K562 (cell line): Measurements from ENCODE around the gene ATRN. TPM values are rescaled to one million over a fixed set of nuclear protein-coding genes. Genes with fewer than 3 reads are reported as not detected.

Source experiments
- ATAC-seq: fragments of 200-7000 bp; cut with Tn5 transposase; 3 replicates; pipeline ENCODE4 v1.9.1; 2020; ENCODE audit warnings: moderate library complexity
- BruUV-seq: library from RNA; stranded (reverse); fragments of 400-500 nt; replicated peaks from 2 replicates; lab custom pipeline; 2021; lab: Mats Ljungman, UMichigan
- CTCF ChIA-PET: fragments of 300-600 bp; formaldehyde crosslinking; extraction: SDS; loops from one replicate; lab custom pipeline; 2021; ENCODE audit warnings: low intra/inter-chr PET ratio; lab: Yijun Ruan, JAX
- POLR2A ChIA-PET: fragments of 300-600, 350-650 bp; sonication (Branson Sonifier 250); formaldehyde crosslinking; extraction: SDS; loops from one replicate; lab custom pipeline; 2021; ENCODE audit warnings: antibody characterized with exemption, inconsistent platforms; lab: Yijun Ruan, JAX
- DNase-seq, 4 experiments: peaks; one replicate each; pipeline versions ENCODE4 v3.0.0 to v3.0.0-alpha.2; 2011 to 2018; ENCODE audit warnings: low spot score in 3 of 4, mixed read lengths in 3 of 4; ENCODE audit errors: extremely low read depth in 1 of 4
- FAIRE-seq: peaks from 2 replicates; lab custom pipeline; 2011; peaks lifted over from hg19 to GRCh38; lab: Jason Lieb, UNC
- H2AFZ ChIP-seq: 2 replicates; pipeline ENCODE4 v1.6.0; 2011; ENCODE audit warnings: low read depth, low read length, control low read depth, inconsistent platforms
- H3K27ac ChIP-seq: fragments of 200-600 bp; 3 replicates; pipeline ENCODE4 v1.8.0; 2011; ENCODE audit warnings: low read depth, mild to moderate bottlenecking, control low read depth, inconsistent platforms, low read length, moderate library complexity, mixed read lengths; ENCODE audit errors: extremely low read depth
- H3K27me3 ChIP-seq, 2 experiments: fragments of 300-600 bp in 1 of 2; 2 replicates in 1 of 2; 3 replicates in 1 of 2; pipeline versions ENCODE4 v1.6.0 to v1.8.0; 2011; ENCODE audit warnings: inconsistent platforms in 2 of 2, low read length in 2 of 2, mild to moderate bottlenecking in 1 of 2, mixed read lengths in 1 of 2, moderate library complexity in 1 of 2; ENCODE audit not compliant: control insufficient read depth in 2 of 2, insufficient read depth in 2 of 2
- H3K36me3 ChIP-seq: fragments of 300-600 bp; 3 replicates; pipeline ENCODE4 v1.8.0; 2011; ENCODE audit warnings: mild to moderate bottlenecking, low read length, inconsistent platforms; ENCODE audit not compliant: control insufficient read depth, insufficient read depth
- H3K4me1 ChIP-seq, 2 experiments: fragments of 200-600 bp in 1 of 2; replicated peaks in 1 of 2; 2 replicates in 1 of 2; 3 replicates in 1 of 2; pipeline versions ENCODE4 v1.5.1 to v1.8.0; 2011; ENCODE audit warnings: inconsistent platforms in 2 of 2, low read length in 2 of 2, mild to moderate bottlenecking in 1 of 2, mixed read lengths in 1 of 2, moderate library complexity in 1 of 2; ENCODE audit not compliant: control insufficient read depth in 2 of 2, insufficient read depth in 2 of 2
- H3K4me2 ChIP-seq: 2 replicates; pipeline ENCODE4 v1.6.1; 2011; ENCODE audit warnings: low read length, control low read depth, inconsistent platforms, mixed read lengths; ENCODE audit not compliant: insufficient read depth
- H3K4me3 ChIP-seq: fragments of 200-600 bp; sonication (generic), shearing (Covaris generic); 2 replicates; pipeline ENCODE4 v1.5.1; 2016; ENCODE audit warnings: control low read depth, inconsistent platforms
- H3K79me2 ChIP-seq: fragments of 200-600 bp; 3 replicates; pipeline ENCODE4 v1.8.0; 2011; ENCODE audit warnings: low read length, inconsistent platforms; ENCODE audit not compliant: control insufficient read depth, insufficient read depth
- H3K9ac ChIP-seq, 2 experiments: 2 replicates each; pipeline versions ENCODE4 v1.6.0 to v1.6.1; 2011; ENCODE audit warnings: low read depth in 2 of 2, low read length in 2 of 2, control low read depth in 1 of 2, inconsistent platforms in 1 of 2, mild to moderate bottlenecking in 1 of 2, mixed read lengths in 1 of 2; ENCODE audit not compliant: insufficient read depth in 1 of 2
- H3K9me1 ChIP-seq: one replicate; pipeline ENCODE4 v1.6.0; 2011; ENCODE audit warnings: inconsistent platforms, mild to moderate bottlenecking, low read length, moderate library complexity; ENCODE audit not compliant: control insufficient read depth, insufficient read depth
- H3K9me3 ChIP-seq: replicated peaks from 2 replicates; pipeline ENCODE4 v1.5.1; 2011; ENCODE audit warnings: low read depth, low read length, inconsistent platforms; ENCODE audit not compliant: control insufficient read depth, insufficient read depth
- H4K20me1 ChIP-seq: replicated peaks from 2 replicates; pipeline ENCODE4 v1.6.1; 2011; ENCODE audit warnings: low read length, inconsistent platforms, mixed read lengths; ENCODE audit not compliant: control insufficient read depth, insufficient read depth
- ARNT ChIP-seq, 2 experiments: fragments of 450-650 bp; IDR thresholded peaks; 2 replicates each; pipeline ENCODE4 v1.6.1; 2016; ENCODE audit warnings: mild to moderate bottlenecking in 1 of 2
- CREB3 ChIP-seq: fragments of 450-650 bp; conservative IDR thresholded peaks from 2 replicates; pipeline ENCODE4 v1.6.1; 2016; ENCODE audit warnings: missing genetic modification characterization, low read depth, mild to moderate bottlenecking, missing compliant biosample characterization, moderate library complexity
- KDM5B ChIP-seq: fragments of 200-600 bp; sonication (generic); IDR thresholded peaks from 2 replicates; pipeline ENCODE4 v1.6.1; 2012; ENCODE audit warnings: low read depth, mild to moderate bottlenecking, moderate library complexity, low read length, control low read depth, inconsistent platforms; ENCODE audit not compliant: insufficient replicate concordance
- MAX ChIP-seq: sonication (generic); formaldehyde crosslinking; IDR thresholded peaks from 2 replicates; pipeline ENCODE4 v1.9.0; 2022; ENCODE audit warnings: mild to moderate bottlenecking, missing genetic modification reagents
- MCM5 ChIP-seq: fragments of 450-650 bp; IDR thresholded peaks from 2 replicates; pipeline ENCODE4 v1.6.1; 2016; ENCODE audit warnings: low read depth
- MTF1 ChIP-seq: fragments of 250-450 bp; sonication (Bioruptor Pico); IDR thresholded peaks from 2 replicates; pipeline ENCODE4 v1.9.0; 2021; ENCODE audit warnings: moderate library complexity, mild to moderate bottlenecking, inconsistent platforms, borderline replicate concordance
- PYGO2 ChIP-seq: fragments of 450-650 bp; IDR thresholded peaks from 2 replicates; pipeline ENCODE4 v1.6.1; 2016; ENCODE audit warnings: mild to moderate bottlenecking, missing genetic modification characterization, moderate library complexity, missing compliant biosample characterization
- TBP ChIP-seq: optimal IDR thresholded peaks from 2 replicates; pipeline ENCODE3; 2011; ENCODE audit warnings: low read depth, low read length, improper control_type of control experiment
- TCF7 ChIP-seq: sonication (generic); IDR thresholded peaks from 2 replicates; pipeline ENCODE4 v1.6.1; 2016; ENCODE audit warnings: antibody characterized with exemption, borderline replicate concordance
- ZBTB8A ChIP-seq: fragments of 450-650 bp; IDR thresholded peaks from 2 replicates; pipeline ENCODE4 v1.6.1; 2018; ENCODE audit warnings: mild to moderate bottlenecking, moderate library complexity; ENCODE audit not compliant: partially characterized antibody
- ZNF282 ChIP-seq: sonication (generic); formaldehyde crosslinking; IDR thresholded peaks from 2 replicates; pipeline ENCODE4 v1.8.1; 2023; ENCODE audit warnings: missing genetic modification reagents
- ZNF584 ChIP-seq: fragments of 200-800 bp; sonication (Bioruptor generic); IDR thresholded peaks from 2 replicates; pipeline ENCODE4 v1.6.1; 2016; ENCODE audit warnings: low read depth, mild to moderate bottlenecking, missing genetic modification characterization, missing compliant biosample characterization
- ZNF764 ChIP-seq: fragments of 250-450 bp; sonication (Bioruptor Pico); IDR thresholded peaks from 2 replicates; pipeline ENCODE4 v1.4.0; 2020; ENCODE audit warnings: low read depth, mild to moderate bottlenecking, moderate library complexity
- WGBS: fragments of 100-300 bp; shearing (Covaris generic); methylation state at CpG from one replicate; pipeline ENCODE4 v1.1.6; 2016; ENCODE audit warnings: low coverage, mixed read lengths; ENCODE audit not compliant: insufficient coverage; ENCODE audit errors: missing lambda C conversion rate; 5-methylcytosine and 5-hydroxymethylcytosine counted together
- in situ Hi-C: fragments of 300-500 bp; cut with MboI; formaldehyde crosslinking; loops from 4 replicates; pipeline ENCODE4 v1.15.0; 2018; ENCODE audit warnings: inconsistent platforms, mixed read lengths
- intact Hi-C: fragments of 100-400 bp; cut with micrococcal nuclease; formaldehyde crosslinking; loops from 2 replicates; pipeline ENCODE4 v1.14.2; 2022
- polyA plus RNA-seq, 8 experiments: library from polyadenylated mRNA; depleted of rRNA in 4 of 8; stranded (reverse) in 5 of 8; unstranded in 3 of 8; fragments of >200 nt; fragmentation: Nextera tagmentation in 2 of 8; fragmentation: Illumina TruSeq in 1 of 8; extraction: Ambion mirVana in 2 of 8; extraction: Trizol in 1 of 8; gene quantifications; 2 replicates each; pipeline versions ENCODE4 v1.2.1 to v1.2.3, GENCODE V29; 2011 to 2014; ENCODE audit warnings: inconsistent platforms in 1 of 8, missing spikeins in 1 of 8
- total RNA-seq, 7 experiments: library from RNA; depleted of rRNA in 6 of 7; stranded (reverse); fragments of >200 nt in 6 of 7; fragmentation: Illumina TruSeq in 2 of 7; extraction: Trizol in 2 of 7; gene quantifications; 2 replicates each; pipeline versions ENCODE4 v1.2.1 to v1.2.3, GENCODE V29; 2011 to 2021; ENCODE audit warnings: low replicate concordance in 1 of 7
- TF ChIP-seq, protein P1 (sequence below): fragments of 250-450 bp; sonication (Bioruptor Pico); IDR thresholded peaks from 2 replicates; pipeline ENCODE4 v1.4.0; 2020
- TF ChIP-seq, protein P2 (sequence below): fragments of 450-650 bp; formaldehyde crosslinking; IDR thresholded peaks from 2 replicates; pipeline ENCODE4 v1.4.0; 2020; ENCODE audit warnings: mild to moderate bottlenecking, mixed read lengths

Gene ATRN
- total and polyA plus RNA-seq, 9 of the 15 experiments (the other 6 are each of a cell fraction or from before 2014, with no cell fraction given): 0.69 to 16.5 (median 7.6) TPM

- intact Hi-C loops (no loop called here), in situ Hi-C loops (no loop called here)
- Histone ChIP-seq H3K27me3 (no peaks in the 10 kb centered on the region), H3K4me2 (no peak overlapping the region), H3K36me3 (peaks cover 30% of the 10 kb centered on the region; the same call in 2 of the 3 replicates), H3K27ac (no peak overlapping the region), H3K9me3 (no peaks in the 10 kb centered on the region), H3K9ac (no peak overlapping the region), H3K9me1 (no peaks in the 10 kb centered on the region), H2AFZ (no peak overlapping the region), H3K4me1 (no peaks in the 10 kb centered on the region), H3K4me3 (no peak overlapping the region), H4K20me1 (no peaks in the 10 kb centered on the region), H3K79me2 (no peaks in the 10 kb centered on the region)
- ChIA-PET POLR2A (interaction anchor here (0.8 kb wide), 1 partner anchor 11 kb away, joined by 3 read pairs; no protein-coding TSS in a partner anchor), CTCF (no interaction called here)
- BruUV-seq: no TSS peak
- ATAC-seq (no peak), DNase-seq (no peak), FAIRE-seq (no peak)
- WGBS: 100% methylated on average over 1 of the region's 1 CpG
- TF ChIP-seq ZNF584 (CRISPR knock-in tag) (no peak), TBP (no peak), MTF1 (CRISPR knock-in tag) (no peak), PYGO2 (no peak), CREB3 (no peak), ZNF764 (CRISPR knock-in tag) (no peak), TCF7 (no peak), MAX (CRISPR knock-in tag) (no peak), ARNT (IDR thresholded peaks at IDR 0.05) (no peak), MCM5 (no peak), ZNF282 (CRISPR knock-in tag) (no peak), ZBTB8A (no peak), KDM5B (no peak)
- TF ChIP-seq, protein P1, sequence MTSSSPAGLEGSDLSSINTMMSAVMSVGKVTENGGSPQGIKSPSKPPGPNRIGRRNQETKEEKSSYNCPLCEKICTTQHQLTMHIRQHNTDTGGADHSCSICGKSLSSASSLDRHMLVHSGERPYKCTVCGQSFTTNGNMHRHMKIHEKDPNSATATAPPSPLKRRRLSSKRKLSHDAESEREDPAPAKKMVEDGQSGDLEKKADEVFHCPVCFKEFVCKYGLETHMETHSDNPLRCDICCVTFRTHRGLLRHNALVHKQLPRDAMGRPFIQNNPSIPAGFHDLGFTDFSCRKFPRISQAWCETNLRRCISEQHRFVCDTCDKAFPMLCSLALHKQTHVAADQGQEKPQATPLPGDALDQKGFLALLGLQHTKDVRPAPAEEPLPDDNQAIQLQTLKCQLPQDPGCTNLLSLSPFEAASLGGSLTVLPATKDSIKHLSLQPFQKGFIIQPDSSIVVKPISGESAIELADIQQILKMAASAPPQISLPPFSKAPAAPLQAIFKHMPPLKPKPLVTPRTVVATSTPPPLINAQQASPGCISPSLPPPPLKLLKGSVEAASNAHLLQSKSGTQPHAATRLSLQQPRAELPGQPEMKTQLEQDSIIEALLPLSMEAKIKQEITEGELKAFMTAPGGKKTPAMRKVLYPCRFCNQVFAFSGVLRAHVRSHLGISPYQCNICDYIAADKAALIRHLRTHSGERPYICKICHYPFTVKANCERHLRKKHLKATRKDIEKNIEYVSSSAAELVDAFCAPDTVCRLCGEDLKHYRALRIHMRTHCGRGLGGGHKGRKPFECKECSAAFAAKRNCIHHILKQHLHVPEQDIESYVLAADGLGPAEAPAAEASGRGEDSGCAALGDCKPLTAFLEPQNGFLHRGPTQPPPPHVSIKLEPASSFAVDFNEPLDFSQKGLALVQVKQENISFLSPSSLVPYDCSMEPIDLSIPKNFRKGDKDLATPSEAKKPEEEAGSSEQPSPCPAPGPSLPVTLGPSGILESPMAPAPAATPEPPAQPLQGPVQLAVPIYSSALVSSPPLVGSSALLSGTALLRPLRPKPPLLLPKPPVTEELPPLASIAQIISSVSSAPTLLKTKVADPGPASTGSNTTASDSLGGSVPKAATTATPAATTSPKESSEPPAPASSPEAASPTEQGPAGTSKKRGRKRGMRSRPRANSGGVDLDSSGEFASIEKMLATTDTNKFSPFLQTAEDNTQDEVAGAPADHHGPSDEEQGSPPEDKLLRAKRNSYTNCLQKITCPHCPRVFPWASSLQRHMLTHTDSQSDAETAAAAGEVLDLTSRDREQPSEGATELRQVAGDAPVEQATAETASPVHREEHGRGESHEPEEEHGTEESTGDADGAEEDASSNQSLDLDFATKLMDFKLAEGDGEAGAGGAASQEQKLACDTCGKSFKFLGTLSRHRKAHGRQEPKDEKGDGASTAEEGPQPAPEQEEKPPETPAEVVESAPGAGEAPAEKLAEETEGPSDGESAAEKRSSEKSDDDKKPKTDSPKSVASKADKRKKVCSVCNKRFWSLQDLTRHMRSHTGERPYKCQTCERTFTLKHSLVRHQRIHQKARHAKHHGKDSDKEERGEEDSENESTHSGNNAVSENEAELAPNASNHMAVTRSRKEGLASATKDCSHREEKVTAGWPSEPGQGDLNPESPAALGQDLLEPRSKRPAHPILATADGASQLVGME: no peak
- TF ChIP-seq, protein P2, sequence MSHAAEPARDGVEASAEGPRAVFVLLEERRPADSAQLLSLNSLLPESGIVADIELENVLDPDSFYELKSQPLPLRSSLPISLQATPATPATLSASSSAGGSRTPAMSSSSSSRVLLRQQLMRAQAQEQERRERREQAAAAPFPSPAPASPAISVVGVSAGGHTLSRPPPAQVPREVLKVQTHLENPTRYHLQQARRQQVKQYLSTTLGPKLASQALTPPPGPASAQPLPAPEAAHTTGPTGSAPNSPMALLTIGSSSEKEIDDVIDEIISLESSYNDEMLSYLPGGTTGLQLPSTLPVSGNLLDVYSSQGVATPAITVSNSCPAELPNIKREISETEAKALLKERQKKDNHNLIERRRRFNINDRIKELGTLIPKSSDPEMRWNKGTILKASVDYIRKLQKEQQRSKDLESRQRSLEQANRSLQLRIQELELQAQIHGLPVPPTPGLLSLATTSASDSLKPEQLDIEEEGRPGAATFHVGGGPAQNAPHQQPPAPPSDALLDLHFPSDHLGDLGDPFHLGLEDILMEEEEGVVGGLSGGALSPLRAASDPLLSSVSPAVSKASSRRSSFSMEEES (CRISPR knock-in tag): no peak
Measured at GRCh38 chr20:3590164-3590563, 119.3 kb downstream of the ATRN start.
